HL-60/S4 (cell line): ENCODE measurements around the gene TSSC4.

Experiments
- in situ Hi-C: fragments of 300-500 bp; cut with MboI; formaldehyde crosslinking; loops from 2 replicates; pipeline ENCODE4 v1.14.3; 2022; ENCODE audit warnings: low sequenced_read_pairs

TSSC4 gene

DNA sequence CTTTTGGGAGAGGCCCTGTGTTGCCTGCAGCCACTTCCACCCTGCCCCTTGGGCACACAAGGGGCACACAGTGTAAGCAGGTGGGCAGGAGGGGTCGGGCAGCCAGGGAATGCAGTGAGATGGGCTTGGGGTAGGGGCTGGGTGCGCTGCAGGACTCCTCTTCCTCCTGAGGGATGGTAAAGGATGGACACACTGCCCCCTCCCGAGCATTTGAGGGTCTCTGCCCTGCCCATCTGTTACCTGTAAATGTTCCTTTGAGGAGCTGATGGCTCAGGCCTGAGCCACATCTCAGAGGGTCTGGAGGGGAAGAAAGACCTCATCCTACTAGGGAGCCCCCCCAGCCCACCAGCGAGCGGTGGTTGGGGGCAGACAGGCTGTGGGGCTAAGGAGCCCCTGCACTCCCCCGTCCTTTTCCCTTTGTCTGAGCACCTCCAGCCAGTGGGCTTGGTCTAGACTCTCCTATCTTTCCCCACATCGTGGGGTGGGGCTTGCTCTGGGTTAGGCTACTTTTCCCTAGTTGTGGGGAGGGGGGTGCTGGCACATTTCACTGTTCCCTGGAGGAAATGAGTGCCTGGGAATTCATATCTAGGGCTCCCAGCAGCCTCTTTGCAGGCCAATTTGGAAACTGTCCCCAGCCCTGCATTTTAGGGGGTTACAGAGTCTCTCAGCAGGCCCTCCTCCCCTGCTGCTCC, 1.7 kb upstream of the TSSC4 start:
- in situ Hi-C loops: no loop called here

DNA sequence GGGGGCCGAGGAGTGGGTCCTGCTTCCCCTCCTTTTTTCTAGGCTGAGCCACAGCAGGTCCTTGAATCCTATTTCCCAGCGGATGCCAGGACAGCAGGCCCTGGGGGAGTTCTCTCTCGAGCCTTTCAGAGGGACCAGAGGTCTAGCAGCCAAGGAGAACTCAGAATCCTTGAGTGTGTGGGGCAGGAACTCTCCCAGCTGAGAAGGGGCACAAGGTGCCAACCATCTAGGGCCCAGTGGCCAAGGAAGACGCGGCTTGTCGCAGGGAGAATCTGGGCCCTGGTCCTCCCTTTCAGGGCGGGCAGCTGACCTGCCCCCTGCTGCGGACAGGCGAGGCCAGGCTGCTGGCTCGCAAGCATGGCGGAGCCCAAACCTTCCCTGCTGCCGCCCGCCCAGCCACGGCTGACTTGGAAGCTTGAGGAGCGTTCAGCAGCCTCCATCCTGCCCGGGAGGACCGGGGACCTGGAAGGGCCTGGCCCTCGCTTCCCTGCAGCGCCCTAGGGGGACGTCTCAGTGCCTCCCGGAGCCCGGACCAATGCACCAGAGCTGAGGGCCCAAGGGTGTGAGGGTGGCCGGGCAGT, 972 bp upstream of the TSSC4 start:
- in situ Hi-C loops: no loop called here

DNA sequence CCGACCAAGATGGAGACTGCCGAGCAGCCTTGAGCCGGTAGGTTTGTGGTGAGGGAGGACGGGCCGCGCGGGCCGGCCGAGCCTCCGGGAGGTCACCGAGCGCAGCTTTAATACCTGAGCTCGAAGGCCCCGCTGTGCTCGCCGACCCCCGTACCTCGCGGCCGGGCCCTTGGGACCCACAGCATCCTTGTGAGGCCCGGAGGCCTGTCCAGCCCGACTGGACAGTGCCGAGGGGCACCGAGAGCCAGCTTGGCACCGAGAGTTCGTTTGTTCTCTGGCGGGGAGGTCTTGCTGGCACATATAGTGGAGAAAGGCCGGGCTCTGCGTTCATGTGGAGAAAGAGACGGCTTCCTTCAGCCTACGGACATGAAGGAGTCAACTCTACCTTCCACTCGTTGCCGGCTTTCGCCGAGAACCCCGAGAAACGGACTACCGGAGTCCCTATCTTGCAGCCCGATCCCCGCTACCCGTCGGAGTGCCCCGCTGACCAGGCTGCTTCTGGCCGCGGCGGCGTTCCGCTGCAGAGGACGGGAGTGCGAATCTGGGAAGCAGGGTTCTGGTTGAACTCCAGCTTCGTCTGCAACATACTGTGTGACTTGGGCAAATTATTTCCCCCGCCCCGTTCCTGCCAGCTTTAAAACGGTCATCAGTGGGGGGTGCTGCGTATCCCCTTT, 349 bp downstream of the TSSC4 start:
- in situ Hi-C loops: no loop called here

DNA sequence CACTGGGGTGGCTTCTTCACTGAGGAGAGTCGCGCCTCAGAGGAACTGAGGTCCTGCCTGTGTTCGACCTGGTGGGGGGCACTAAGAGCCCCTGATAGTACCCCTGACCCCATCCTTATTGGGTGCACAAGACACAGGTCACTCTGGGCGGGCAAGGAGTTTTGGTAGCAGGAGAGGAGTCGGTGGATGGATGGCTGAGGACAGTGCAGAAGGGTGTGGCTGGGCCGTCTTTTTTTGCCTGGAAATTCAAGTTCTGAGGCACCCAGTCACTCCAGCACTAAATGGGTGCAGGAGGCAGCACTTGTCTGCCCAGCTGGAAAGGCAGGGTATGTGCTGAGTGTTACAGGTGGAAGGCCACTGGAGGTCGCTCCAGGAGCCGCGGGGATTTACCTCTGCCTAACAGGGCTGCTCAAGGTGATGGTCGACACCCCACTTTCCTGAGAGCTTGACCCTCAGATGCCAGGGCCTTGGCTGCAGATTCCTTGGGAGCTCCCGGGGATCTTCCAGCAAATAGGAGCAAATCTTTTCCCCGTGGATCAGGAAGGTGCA, 960 bp downstream of the TSSC4 start:
- in situ Hi-C loops: no loop called here

DNA sequence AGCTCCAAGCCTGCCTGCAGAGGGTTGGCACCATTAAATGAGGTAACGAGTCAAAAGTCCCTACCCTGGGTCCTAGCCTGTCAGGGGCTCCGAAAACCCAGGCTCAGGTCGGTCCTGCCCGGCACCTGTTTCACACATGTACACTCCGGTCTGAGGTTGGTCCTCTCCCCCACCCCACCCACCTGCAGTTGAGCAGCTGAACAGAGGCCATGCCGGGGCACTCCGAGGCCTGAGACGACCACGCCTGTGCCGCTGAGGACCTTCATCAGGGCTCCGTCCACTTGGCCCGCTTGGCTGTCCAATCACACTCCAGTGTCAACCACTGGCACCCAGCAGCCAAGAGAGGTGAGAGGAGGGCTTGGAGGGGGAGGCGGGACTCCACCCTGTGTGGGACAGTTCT, 1.6 kb downstream of the TSSC4 start:
- in situ Hi-C loops: no loop called here

DNA sequence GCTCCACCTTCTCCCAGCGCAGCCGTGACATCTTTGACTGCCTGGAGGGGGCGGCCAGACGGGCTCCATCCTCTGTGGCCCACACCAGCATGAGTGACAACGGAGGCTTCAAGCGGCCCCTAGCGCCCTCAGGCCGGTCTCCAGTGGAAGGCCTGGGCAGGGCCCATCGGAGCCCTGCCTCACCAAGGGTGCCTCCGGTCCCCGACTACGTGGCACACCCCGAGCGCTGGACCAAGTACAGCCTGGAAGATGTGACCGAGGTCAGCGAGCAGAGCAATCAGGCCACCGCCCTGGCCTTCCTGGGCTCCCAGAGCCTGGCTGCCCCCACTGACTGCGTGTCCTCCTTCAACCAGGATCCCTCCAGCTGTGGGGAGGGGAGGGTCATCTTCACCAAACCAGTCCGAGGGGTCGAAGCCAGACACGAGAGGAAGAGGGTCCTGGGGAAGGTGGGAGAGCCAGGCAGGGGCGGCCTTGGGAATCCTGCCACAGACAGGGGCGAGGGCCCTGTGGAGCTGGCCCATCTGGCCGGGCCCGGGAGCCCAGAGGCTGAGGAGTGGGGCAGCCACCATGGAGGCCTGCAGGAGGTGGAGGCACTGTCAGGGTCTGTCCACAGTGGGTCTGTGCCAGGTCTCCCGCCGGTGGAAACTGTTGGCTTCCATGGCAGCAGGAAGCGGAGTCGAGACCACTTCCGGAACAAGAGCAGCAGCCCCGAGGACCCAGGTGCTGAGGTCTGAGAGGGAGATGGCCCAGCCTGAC, 2.5 kb downstream of the TSSC4 start:
- in situ Hi-C loops: no loop called here

DNA sequence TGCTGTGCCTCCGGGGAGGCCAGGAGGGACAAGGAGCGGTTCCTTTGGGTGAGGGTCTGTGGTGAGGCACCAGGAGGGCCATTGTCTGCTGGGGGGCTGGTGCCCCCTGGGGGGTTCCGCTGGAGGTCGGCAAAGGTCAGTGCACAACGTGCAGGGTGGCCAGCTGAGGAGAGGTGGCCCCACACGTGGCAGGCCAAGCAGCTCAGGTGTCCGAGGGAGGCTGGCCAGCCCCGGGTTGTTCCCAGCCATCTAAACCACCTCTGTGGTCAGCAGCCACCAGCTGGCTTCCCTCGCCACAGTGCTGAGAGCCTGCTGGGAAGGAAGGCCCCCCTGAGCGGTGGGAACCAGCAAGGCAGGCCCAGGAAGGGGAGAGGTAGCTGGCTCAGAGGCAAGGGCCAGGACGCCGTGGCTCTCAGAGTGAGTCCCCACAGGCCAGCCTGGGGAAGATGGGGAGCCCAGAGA, 4.2 kb downstream of the TSSC4 start:
- in situ Hi-C loops: no loop called here

DNA sequence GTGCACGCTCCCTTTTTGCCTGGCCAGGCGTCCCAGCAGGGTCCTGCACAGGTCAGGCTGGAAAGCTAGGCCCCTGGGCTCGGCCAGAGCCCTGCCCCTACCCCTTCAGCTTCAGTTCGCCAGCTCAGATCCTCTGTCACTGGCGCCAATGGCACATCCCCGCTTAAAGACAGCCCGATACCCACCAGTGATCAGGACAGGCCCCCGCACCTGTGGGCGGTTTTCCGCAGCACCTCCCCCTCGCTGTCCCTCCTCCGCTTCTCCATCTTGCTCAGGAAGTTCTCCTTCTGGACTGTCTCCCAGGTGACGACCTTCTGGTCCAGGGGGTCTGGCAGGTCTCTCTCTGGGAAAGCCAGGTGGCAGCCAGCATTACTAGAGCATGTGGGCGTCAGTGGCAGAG, 5.9 kb downstream of the TSSC4 start:
- in situ Hi-C loops: no loop called here

DNA sequence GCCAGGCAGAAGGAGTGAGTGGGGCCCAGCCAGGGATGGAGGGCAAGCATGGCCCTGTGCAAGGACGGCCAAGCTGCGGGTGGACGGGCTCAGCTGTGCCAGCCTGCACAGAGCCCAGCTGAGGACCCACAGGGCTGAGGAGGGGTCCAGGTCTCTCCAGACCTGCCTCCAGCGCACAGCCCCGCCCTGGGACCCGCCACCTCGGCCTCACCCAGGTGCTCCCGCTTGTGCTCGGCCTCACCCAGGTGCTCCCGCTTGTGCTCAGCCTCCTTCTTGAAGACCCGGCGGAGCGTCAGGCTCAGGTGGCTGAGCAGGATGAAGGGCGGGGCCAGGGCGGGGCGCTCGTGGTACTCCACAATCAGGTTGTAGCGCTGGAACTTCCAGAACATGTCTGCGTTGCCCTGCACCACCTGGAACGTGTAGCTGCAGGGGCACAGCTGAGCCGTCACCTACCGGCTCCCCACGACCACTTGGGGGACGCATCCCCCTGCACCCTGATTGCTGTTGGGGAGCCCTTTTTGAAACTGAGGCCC, 6.4 kb downstream of the TSSC4 start:
- in situ Hi-C loops: no loop called here

DNA sequence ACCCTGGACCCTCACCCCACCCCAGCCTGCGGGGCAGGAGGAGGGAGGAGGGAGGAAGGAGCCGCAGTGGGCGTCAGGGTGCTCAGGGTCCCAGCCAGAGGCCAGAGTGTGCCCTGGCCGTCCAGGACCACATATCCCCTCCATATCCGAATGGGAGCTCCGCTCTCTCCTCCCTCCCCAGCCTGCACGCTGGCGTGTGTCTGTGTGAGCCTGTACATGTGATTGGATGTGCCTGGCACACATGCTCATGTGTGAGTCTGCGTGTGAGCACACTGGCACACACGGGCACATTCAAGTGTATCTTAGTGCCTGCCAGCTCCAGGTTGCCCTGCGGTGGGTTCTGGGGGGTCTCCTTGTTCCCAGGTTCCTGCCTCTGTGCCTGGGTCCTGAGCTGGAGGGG, 8.1 kb downstream of the TSSC4 start:
- in situ Hi-C loops: no loop called here

DNA sequence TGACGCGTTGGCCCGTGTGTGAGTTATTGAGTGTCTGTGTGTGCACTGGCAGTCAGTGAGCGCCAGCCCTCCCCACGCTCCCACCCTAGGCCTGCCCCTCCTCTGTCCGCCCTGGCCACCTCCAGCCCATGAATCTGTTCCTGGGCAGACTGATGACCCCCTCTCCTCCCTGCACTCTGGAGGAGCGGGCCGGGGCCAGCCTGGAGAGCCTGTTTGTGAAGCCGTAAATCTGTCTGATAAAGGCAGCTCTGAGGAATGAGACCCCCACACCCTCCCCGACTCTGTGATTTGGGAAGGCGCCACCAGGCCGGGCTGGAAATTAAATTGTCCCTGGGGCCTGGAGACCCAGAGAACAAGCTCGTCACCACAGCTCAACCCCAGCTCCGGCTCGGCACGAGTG, 8.6 kb downstream of the TSSC4 start:
- in situ Hi-C loops: no loop called here

DNA sequence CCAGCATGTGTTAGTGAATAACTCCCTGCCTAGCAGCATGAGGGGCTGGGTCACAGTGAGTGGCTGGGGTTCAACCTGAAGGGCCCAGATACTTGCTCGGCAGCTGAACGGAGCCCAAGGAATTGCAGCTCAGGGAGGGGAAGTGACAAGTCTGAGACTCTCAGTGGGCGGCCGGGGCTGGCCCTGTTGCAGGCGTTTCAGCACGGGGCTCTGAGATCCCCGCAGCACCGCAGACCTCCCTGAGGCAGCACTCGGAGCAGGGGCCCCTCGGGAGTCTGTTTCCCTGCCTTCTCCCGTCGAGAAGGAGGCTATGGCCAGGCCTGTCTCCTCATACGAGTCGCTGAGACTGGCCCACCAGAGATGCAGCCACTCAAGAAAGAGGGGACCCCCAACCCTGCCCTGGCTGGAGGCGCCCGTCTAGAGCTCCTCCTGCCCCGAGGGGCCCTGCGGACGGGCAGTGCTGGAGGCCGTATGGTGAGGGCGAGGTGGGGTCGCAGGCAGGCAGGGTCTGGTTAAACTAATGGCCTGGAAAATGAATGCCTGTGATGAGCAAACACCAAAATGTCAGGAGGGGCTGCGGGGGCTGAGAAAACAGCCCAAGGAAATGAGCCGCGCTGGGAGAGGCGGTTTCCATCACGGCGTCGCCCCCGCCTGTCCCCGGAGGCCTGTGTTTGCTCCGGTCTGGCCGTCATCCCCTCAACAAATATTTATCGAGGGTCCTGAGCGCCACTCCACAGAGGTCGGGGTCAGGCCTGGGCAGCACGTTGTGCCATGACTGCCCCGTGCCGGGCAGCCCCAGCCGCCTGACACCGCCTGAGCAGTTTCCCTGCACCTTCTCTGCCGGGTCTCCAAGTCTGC, 9.3 kb downstream of the TSSC4 start:
- in situ Hi-C loops: no loop called here

DNA sequence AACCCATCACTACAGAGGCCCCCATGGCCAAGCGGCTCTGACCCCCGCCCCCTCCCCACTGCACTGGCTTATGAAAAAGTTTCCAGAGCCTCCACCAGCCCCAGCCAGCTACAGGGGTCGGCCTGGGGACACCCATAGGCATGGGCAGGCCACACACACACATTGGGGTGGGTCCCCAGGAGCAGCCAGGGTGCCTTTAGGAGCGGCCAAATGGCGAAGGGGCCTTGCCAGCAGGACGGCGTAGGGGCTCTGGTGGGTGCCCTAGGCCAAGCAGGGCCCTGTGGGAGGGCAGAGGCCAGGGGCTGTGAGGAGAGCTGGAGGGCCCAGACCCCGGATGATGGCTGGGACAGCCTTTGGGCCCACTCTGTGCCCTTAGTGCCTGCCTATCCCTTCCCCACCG, 10.1 kb downstream of the TSSC4 start:
- in situ Hi-C loops: no loop called here

DNA sequence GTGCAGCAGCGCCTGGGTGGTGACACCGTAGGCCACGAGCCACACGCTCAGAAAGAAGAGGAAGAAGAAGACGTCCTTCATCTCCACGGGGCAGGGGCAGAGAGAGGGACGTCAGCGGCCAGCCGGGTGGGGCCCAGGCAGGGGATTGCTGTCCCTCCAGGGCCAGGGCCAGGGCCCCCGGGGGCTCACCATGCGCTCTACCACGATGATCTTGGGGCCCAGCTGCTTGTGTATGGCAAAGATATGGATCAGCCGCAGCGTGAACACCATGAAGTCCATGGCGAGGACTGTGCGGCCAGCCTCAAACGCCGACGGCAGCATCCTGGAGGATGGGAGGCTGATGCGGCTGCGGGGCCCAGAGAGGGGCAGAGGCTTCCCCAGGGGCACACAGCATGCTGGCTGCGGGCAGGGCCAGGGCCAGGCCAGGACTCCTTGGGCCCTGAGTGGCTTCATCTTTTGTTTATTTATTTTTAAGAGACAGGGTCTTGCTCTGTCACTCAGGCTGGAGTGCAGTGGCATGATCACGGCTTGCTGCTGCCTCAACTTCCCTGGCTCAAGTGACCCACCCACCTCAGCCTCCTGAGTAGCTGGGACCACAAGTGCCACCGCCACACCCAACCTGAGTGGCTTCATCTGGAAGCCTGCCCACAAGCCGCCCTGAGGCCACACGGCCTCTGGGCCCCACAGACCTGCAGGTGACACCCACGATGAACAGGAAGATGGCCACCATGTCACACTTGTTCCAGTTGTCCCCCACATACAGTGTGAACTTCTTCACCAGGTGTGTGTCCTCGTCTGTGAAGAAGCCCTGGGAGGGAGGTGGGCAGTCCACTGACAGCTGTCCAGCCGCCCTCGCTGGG, 11.1 kb downstream of the TSSC4 start:
- in situ Hi-C loops: no loop called here

DNA sequence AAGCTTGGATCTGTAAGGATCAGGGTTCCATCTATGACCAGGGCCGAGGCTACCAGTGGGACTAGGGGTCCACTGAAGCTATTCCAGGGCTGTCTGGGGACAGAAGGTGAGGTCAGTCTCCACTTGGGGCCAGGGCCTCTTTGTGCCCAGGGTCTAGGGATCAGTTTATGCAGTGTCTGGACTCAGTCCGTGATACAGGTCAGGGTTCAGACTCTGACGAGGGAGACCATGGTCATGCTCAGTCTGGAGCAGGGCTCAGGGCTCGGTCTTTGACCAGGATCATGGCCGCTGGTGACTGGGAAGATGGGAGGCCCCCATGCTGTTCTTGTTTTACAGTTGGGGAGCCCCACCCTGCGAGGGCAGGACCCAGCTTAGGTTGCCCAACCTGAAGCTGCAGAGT, 11.8 kb downstream of the TSSC4 start:
- in situ Hi-C loops: no loop called here

DNA sequence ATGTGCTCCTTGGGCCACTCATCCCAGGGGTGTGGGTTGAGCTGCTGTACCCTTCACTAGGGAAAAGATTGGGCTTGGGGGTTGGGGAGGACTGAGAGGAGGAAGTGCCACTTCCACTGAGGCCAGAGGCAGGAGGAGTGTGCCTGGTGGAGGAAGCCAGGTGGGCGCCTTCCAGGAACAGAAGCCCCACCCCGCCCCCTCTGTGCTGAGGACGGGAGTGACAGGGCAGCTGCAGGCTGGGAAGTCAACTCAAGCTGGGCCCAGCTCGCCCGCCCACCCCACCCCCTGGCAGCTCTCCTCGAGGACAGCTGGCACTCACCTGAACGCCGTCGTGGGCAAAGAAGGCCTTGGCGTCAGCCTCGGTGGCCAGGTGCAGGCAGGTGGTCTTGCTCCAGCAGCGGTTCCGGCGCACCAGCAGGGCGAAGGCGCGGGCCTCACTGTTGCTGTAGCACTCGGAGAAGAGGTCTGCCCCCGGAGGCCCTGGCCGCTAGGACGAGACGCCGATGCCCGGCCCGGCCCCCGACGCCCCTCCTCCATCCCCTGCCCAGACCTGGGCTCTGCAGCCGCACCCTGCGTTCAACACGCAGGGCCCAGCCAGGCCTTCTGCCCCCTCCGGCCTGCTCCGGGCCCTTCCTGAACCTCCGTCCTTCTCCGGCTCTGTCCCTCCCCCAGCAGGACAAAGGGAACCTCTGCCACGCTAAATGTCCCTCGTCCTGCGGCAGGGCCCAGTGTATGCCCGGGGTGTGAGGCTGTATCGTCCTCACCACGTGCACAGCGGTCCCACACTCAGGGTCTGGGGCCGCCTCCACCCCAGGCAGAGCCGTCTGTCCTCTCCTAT, 13.4 kb downstream of the TSSC4 start:
- in situ Hi-C loops: no loop called here

DNA sequence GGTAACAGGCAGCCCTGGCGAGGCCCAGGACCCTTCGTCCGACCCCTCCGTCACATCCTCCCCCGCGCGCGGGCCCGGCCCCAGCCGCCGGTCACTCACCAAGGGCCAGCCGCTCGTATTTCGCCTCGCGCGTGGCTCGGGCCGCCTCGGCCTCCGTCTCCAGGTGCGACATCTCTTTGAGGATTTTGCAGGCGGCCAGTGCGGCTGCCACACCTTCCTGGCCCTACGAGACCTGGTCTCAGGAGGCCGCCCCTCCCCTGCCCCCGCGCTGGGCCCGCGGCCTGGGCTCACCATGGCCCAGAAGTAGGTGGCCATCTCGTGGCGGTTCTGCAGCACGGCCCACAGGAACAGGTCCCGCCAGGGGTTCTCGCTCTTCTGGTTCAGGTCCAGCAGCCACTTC, 14.1 kb downstream of the TSSC4 start:
- in situ Hi-C loops: loop anchor here (5.0 kb wide), 1 partner anchor 222 kb away; no protein-coding TSS in a partner anchor

DNA sequence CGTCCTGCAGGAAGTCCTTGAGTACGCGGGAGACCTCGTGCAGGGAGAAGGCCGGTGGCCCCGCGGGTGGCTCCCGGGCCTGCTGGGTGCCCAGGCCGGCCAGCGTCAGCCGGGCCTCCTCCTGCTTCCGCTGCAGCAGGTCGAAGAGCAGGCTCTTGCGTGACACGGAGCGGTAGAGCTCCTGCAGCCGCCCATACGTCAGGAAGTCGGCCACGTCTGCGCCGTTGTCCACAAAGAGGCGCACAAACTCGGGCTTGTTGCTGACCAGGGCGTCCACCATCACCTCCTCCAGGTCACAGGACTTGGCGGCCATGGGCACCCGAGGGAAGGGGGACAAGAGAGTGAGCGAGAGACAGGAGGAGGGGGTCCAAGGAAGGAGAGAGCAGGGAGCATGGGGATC, 14.6 kb downstream of the TSSC4 start:
- in situ Hi-C loops: loop anchor here (5.0 kb wide), 1 partner anchor 223 kb away; no protein-coding TSS in a partner anchor
